COLO668 (cell line): ENCODE measurements around the gene TSPAN11.
"Not testable (repeated sequence)": the region's sequence is repeated elsewhere in the genome, so short reads cannot be mapped to it uniquely, and the experiment has no call there.

Source experiments
- DNase-seq: peaks from one replicate; lab custom pipeline; 2025; ENCODE audit not compliant: unreplicated experiment; lab: John Stamatoyannopoulos, UW

Gene TSPAN11

GRCh38 chr12:31000751-31001150 lies 74.2 kb downstream of the TSPAN11 start:
- DNase-seq: no peak

- DNase-seq: no peak
Observed at GRCh38 chr12:31001581-31002360, 75.2 kb downstream of the TSPAN11 start.

GRCh38 chr12:31002361-31002725 lies 75.8 kb downstream of the TSPAN11 start:
- DNase-seq: no peak

DNA sequence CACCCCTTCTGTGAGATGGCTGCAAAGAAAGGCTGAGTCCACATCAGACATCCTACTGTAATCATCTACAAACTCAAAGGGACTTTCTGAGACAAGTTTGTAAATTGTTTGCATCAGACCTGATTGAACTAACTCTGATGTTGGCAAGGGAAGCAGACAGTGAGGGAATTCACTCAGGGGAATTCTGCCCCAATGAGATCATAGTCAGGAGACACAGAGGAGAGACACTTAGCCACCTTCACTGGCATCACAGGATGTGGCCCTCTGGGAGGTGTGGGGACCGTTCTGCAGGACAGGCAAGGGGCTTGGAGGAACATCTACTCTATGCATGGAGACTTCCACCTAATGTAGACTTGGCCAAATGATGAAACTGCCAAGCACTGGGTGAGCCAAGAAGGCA lies 76.5 kb downstream of the TSPAN11 start:
- DNase-seq: no peak

- DNase-seq: no peak
Observed at GRCh38 chr12:31003861-31004640, 77.5 kb downstream of the TSPAN11 start.

DNA sequence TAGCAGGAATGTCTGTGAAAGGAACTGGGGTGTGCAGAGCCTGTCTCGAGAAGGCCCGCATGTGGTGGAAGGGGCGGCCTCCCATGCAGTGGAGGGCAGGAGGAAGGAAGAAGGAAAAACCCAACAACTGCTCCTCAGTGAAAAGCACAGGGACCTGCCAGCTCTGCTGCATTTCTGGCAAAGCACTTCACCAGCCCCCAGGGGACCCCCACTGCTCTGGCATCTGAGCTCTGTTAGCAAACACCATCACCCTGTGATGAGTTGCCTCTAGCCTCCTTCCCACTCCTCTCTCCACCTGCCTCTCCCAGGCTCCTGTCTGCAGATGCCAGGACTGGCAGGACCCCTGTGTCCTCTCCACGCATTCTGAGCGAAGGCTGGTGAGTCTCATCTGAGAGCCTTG lies 78.1 kb downstream of the TSPAN11 start:
- DNase-seq: no peak

- DNase-seq: no peak
Observed at GRCh38 chr12:31005256-31005943, 78.9 kb downstream of the TSPAN11 start.

- DNase-seq: no peak
Observed at GRCh38 chr12:31005944-31006361, 79.4 kb downstream of the TSPAN11 start.

- no peak for DNase-seq
Observed at GRCh38 chr12:31006416-31007152, 80.0 kb downstream of the TSPAN11 start.

DNA sequence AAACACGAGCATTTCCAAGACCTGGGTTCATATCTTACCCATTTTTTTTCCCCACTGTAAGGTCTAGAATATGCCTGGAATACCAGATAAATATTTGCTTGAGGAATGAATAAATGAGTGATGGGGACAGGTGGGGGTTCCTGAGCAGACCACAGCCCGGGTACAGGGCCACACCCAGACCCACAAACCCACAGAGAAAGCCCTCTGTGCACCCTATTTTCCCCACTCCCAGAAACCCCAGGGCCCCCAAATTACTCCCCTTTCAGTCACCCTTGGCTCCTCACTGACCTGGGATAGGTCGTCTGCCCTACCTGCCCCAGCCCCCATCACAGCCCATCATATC lies 80.6 kb downstream of the TSPAN11 start:
- DNase-seq: no peak

DNA sequence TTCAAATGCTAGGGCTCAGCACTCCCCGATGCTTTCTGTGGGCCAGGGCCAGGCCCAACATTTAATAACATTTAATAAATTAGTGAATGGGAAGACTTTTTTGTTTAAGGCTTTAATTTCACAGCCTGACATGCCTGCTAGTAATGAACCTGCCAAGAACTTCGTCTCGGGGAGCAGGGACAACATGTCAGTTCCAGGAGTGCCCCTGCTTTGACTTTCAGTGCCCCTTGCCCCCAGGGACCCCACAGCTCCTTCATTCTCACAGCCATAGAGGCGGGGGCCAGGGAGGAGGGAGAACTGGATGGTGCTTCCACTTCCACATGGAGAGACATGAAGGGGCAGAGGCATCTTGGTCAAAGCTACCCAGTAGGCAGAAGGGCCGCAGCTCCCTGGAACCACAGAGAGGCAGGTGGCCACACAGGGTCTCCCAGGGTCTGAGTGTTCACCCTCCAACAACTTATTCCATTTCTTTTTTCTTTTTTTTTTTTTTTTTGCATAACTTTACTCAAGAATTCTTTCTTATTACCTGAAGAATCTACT lies 81.2 kb downstream of the TSPAN11 start:
- DNase-seq: no peak

GRCh38 chr12:31008241-31008761 lies 81.8 kb downstream of the TSPAN11 start:
- DNase-seq: no peak

GRCh38 chr12:31008961-31009840 lies 82.7 kb downstream of the TSPAN11 start:
- no peak for DNase-seq

DNA sequence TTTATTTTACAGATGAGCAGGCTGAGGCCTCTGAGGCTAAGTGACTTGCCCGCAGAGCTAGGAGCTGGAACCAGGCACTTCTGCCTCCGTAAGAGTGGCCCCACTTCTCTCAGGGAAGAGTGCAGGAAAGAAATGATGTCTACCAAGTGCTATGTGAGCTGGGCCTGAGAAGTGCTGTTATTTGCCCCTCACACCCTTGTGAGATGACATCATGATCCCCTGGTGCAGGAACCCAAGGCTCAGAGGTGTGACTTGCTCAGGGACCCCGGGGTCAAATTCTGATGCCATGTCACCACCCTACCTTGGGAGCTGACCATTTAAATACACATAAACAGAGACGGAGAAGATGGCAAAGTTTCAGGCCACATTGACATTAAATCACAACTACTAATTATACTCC lies 83.4 kb downstream of the TSPAN11 start:
- no peak for DNase-seq

- no peak for DNase-seq
Observed at GRCh38 chr12:31011336-31011735, 84.8 kb downstream of the TSPAN11 start.

DNA sequence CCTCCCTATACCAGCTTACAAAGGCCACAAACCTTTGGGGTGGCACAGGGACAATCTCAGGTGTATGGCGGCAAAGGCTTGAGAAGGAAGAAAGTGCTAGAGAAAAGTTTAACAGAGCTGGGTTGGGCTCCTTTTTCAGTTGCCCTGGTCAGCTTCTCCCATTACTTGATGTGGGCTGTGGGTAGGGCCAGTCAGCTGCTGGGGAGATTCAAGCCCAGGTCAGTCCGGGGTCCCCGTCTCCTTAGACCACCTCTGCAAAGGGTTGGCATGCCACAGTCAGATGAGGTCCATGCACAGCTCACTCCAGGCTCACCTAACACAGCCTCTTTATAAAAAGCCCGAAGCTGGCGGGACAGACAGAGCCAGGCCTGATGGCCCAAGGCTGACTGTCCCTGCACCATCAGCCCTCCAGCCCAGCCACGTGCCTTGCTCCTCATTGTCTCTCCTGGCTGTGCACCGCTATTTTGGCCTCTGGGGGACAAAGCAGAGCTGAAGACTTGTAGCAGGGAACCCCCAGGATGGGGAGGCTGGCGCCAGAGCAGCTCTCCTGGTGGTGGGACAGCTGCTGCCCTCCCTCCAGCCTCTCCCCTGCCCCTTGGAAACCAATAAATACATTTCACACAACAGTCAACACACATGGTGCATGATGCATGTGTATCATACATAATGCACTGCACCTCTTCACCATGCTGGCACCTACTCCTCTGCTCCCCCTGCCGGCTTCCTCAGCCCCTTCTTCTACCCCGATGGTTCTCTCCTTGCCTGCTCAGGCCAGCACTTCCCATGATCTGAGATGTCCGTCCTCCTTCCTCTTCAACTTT lies 85.4 kb downstream of the TSPAN11 start:
- DNase-seq: no peak

DNA sequence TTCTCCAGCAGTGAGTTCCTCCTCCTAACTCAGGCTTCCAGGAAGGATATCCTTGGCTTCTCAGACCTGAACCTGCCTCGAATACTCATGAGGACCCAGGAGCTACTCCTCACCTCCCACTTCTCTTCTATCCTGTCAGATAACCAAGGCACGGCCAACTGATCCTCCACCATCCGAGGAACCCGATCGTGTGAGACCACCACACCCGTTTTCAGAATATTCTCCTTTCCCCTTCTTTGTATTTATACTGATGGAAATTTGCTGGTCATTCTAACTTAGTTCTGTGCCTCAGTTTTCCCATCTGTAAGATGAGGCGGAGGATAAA lies 86.0 kb downstream of the TSPAN11 start:
- DNase-seq: not testable (repeated sequence)

- DNase-seq: no peak
Observed at GRCh38 chr12:31015215-31015614, 88.7 kb downstream of the TSPAN11 start.

- no peak for DNase-seq
Observed at GRCh38 chr12:31016057-31016456, 89.5 kb downstream of the TSPAN11 start.
